Fibroblast of mammary gland (primary cell): ENCODE data around the gene RBL2.
A peak's percentile ranks its signal among the peaks of the same experiment; 100 is the strongest.

Experiments
- DNase-seq: peaks from one replicate; pipeline ENCODE4 v3.0.0-alpha.2; 2010; ENCODE audit warnings: low read depth
- H3K4me3 ChIP-seq: 2 replicates; pipeline ENCODE4 v1.5.1; 2011; ENCODE audit warnings: low read depth, mild to moderate bottlenecking, low read length, moderate library complexity; ENCODE audit not compliant: control insufficient read depth
- TF ChIP-seq, protein P1 (sequence below): conservative IDR thresholded peaks from 2 replicates; pipeline ENCODE4 v1.5.1; 2011; ENCODE audit warnings: low read depth, low read length, inconsistent platforms; ENCODE audit not compliant: control insufficient read depth, insufficient read depth

RBL2 gene

DNA sequence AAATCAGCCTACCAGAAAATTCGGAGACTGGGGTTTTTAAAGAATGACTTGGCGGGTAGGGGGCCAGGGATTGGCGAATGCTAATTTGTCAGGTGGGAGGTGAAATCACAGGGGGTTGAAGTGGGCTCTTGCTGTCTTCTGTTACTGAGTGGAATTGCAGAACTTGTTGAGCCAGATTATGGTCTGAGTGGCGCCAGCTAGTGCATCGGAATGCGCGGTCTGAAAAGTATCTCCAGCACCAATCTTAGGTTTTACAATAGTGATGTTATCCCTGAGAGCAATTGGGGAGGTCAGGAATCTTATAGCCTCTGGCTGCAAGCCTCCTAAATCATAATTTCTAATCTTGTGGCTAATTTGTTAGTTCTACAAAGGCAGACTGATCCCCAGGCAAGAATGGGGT lies 762 bp upstream of the RBL2 start:
- peak overlapping the region; percentile 92 for H3K4me3 ChIP-seq
- DNase-seq, result no peak

DNA sequence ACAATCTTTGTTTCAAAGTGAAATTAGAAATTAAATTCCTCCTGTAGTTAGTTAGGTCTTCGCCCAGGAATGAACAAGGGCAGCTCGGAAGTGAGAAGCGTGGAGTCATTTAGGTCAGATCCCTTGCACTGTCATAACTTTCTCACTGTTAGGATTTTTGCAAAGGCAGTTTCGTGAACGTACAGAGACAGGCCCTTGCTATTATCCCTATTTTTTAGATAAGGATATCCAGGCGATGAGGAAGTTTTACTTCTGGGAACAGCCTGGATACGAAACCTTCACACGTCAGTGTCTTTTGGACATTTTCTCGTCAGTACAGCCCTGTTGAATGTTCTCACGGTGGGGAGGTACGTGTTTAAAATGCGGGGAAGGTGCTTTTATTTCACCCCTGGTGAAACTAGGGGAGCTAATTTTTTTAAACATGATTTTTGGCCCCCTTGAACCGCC lies 318 bp upstream of the RBL2 start:
- TF ChIP-seq, protein P1, sequence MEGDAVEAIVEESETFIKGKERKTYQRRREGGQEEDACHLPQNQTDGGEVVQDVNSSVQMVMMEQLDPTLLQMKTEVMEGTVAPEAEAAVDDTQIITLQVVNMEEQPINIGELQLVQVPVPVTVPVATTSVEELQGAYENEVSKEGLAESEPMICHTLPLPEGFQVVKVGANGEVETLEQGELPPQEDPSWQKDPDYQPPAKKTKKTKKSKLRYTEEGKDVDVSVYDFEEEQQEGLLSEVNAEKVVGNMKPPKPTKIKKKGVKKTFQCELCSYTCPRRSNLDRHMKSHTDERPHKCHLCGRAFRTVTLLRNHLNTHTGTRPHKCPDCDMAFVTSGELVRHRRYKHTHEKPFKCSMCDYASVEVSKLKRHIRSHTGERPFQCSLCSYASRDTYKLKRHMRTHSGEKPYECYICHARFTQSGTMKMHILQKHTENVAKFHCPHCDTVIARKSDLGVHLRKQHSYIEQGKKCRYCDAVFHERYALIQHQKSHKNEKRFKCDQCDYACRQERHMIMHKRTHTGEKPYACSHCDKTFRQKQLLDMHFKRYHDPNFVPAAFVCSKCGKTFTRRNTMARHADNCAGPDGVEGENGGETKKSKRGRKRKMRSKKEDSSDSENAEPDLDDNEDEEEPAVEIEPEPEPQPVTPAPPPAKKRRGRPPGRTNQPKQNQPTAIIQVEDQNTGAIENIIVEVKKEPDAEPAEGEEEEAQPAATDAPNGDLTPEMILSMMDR, result no peak
- DNase-seq, result peak; percentile 9
- peak overlapping the region; percentile 92 for H3K4me3 ChIP-seq

More for the DNA sequence above, 762 bp upstream of the RBL2 start:
- TF ChIP-seq, protein P1, result no peak

DNA sequence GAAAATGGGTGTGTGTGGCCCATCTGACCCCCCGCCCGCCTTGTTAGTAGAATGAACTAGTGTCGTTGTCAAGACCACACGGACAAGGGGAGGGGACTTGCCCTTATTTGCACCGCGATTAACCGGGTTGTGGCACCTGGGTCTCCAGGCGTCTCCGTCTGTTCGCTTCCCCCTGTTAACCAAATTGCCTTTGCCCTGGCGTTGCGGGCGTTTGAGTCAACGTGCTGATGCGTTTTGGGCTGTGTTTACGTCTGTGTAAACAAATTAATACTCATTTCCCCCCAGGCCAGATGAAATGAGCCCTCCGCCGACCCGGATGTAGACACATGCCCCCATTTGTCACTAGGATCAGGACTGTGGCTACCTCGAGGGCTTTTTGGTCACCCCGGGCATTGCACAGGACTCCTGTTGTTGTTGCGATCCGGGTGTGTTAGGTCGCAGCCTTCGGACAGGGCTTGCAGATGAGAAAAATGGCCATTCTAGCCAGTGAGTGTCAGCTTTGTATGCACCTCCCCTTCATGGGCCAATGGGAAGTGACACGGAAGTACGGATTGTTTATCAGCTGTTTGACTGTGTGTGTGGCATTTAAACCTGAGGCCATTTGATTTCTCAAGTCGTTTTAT lies 906 bp downstream of the RBL2 start:
- DNase-seq, result peak; percentile 90
- H3K4me3 ChIP-seq, result peak overlapping the region; percentile 92
- TF ChIP-seq, protein P1, result no peak

DNA sequence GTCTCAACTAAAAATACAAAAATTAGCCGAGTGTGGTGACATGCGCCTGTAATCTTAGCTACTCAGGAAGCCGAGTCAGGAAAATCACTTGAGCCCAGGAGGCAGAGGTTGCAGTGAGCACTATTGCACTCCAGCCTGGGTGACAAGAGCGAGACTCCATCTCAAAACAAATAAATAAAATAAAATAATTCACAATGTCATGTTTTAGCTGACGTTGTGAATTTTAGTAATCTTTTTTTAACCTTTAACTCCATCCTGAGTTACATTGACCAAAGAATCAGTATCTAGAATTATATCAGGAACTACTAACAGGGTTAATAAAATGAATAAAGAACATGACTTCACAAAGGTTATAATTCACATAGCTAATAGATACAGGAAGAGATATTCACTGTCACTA lies 5.9 kb downstream of the RBL2 start:
- DNase-seq, result no peak
- no peak overlapping the region for H3K4me3 ChIP-seq
- TF ChIP-seq, protein P1, result no peak

DNA sequence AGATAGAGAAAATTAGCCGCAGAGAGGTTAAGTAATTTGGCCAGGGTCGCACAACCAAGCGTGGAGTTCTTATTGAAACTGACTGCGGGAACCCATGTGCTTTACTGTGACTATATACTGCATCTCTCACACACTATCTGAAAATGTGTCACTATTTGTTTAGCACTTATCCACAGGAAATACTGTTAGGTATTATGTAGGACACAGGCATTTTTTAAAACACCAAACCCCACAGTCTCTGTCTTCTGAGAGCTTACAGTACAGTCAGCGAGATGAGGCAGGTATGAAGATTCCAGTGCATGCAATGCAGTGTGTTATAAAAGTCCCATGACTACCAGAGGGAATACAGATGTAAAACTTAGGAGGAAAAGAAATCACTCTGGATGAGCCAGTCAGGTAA lies 11.3 kb downstream of the RBL2 start:
- no peak for DNase-seq
- H3K4me3 ChIP-seq, result no peak overlapping the region
- TF ChIP-seq, protein P1, result no peak

DNA sequence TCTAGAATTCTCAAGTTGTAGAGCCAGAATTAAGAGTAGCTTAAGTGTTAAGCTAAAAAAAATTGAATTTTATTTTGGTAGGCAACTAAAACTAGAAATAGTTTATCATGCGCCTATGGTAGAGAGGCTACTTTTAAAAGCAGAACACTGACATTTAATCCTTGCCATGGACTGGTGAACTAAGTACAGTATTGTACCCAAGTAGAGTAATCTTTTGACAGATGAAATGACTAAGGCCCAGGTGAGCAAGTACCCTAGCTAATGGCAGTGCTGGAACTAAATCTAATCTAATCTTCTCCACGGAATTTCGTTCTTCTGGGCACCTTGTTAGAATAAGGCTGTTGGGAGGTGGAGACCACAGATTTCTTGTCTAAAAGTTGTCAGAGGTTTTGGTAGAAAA lies 11.8 kb downstream of the RBL2 start:
- DNase-seq, result no peak
- TF ChIP-seq, protein P1, result no peak
- no peak overlapping the region for H3K4me3 ChIP-seq
